Measurements from ENCODE around the gene RIMS3. TPM values are rescaled to one million over a fixed set of nuclear protein-coding genes. Genes with fewer than 3 reads are reported as not detected.

RIMS3 gene
- total RNA-seq, 1 experiment from 2014 or later: 0.11 TPM

DNA sequence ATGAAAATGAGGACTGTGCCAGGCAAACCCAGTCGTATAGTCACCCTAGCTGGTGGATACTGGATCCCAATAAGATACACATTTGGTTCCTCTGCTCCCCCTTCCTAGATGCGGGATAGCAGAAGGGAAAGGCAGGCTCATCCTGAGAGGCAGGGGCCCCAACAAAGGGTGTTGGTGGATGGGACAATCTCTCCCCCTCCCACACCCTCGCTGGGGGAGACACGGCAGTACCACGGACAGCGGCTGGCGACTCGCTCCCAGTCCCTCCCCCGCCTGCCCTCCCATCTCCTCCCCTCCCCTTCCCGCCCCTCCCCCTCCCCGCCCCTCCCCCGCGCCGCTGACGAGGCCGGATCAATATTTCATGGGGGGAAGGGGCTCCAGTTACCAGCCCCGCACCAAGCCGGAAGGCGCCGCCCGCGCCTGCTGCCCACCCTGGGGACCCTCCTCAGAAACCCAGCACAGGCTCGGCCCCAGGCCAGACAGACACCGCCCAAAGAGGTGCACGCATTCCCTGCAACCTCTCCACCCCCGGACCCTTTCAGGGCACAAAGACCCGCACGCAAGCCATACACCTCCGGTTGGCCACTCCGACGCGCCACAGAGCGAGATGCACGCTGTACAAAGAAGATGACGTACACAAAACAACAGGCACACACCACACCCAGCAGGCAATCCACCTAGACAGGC, 11.5 kb downstream of the RIMS3 start:
- no peak for DNase-seq (ENCODE audit: low read depth)

DNA sequence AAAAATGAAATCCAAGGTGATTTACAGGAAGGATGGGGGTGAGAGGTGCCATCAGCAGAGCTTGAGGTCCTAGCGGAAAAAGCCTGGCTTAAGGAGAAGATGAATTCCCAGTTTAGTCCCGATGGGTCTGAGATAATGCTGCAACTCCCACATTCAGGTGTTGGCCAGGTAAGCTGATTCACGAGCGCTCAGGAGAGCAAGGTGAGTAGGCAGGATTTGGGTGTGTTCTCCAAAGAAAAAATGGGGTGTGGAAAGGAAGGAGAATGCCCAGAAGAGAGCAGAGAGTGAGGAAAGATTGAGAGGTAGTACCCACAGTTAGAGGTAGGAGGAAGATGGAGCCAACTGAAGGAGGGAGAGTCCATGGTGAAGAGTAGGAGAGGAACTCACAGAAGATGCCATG, 12.5 kb downstream of the RIMS3 start:
- DNase-seq (ENCODE audit: low read depth): no peak

DNA sequence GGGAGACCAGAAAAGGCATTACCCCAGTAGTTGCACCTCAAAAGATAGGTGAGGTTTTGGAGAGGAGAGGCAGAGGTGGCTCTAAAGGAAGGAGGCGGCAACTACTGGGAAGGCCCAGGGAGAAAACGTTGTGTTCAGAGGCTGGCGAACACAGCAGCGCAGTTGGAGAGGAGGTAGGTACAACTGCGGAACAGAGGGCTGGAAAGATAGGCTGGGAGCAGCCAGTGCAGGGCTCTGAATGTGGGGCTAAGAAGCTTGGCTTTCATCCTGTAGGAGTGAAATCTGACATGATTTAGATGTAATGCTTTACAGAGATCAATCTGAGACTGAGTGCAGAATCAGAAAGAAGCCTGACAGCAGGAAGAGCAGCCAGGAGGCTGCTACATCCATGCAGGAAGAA, 13.0 kb downstream of the RIMS3 start:
- no peak for DNase-seq (ENCODE audit: low read depth)

DNA sequence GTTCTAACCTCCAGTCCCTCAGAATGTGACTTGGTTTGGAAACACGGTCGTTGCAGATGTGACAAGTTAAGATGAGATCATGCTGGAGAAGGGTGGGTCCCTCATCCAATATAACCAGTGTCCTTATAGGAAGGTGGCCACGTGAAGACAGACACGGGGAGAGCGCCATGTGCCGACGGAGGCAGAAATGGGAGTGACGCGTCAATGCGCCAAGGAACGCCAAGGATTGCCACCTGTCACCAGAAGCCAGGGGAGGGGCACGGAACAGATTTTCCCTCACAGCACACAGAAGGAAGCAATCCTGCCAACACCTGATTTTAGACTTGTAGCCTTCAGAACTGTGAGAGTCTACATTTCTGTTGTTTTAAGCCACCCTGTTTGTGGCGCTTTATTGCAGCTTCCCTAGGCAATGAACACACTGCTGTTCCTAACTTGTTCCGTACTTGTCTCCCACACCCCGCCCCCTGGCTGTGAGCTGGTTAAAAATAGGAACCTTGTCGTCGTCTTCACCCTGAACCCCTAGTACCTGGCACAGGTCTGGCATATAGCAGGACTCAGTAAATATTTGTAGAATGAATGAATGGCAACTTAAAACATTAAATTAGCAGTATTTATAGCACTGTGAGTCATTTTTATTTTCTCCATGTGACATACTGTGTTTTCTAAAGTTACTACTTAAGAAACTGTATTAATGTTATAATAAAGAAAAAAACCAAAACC, 14.2 kb downstream of the RIMS3 start:
- DNase-seq (ENCODE audit: low read depth): no peak

DNA sequence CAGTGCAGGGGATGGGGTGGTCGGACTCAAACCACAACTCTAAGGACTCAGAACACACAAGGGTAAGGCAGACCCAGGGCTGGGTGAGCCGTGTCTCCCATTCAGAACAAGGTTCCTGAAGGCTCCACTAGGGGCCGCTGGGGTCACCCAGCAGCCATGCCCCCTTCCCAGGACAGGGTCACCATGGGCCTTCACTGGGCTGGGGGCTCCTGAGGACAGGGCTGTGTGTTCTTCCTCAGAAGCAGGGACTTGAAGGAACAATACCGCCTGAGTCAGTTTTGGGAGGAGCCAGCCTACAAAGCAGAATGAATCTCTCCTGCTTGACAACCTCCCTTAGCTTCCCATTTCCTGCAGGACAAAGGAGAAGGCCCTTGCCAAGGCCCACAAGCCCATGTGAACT, 15.4 kb downstream of the RIMS3 start:
- DNase-seq (ENCODE audit: low read depth): no peak

DNA sequence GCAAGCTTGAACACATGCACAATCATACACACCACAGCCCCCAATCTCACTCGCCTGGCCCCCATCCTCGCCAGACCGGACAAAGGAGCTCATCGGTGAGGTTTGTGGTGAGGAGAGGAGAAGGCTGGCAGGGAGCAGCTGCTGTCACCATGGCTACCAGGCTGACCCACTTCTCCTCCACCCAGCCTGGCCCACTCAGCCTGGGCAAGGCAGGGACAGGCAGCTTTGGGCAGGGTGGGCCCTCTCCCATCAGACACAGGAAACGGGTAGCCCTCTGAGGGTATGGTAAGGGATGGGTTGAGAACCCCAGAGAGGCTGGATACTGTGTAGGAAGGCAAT, 15.9 kb downstream of the RIMS3 start:
- DNase-seq (ENCODE audit: low read depth): no peak

DNA sequence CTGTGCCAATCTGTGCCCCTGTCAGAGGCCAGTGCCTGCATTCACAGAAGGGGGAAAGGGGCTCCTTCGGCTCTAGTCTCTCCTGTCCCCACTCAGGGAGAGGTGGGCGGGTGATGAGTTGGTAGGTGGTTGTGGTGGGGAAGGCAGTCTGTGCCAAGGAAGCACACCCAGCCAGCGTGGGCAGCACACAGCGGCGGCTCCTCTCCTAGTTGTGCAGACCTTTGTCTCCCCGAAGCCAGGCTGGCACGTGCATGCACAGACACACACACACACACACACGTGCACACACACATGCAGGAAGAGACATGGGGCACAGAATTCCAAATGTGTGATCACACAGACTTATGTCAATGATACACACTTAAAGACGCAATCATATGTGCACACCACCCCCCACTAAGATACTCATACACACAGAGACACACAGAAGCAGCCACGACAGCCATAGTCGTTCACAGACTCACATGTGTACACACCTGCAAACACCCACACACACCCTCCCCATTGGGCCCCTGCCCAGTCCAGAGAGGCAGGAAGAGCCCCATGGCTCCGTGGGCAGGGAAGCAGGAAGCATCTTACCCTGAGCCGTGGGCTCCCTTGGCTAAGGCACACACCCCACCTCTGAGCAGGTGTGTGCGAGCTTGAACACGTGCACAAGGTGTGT, 16.4 kb downstream of the RIMS3 start:
- no peak for DNase-seq (ENCODE audit: low read depth)

DNA sequence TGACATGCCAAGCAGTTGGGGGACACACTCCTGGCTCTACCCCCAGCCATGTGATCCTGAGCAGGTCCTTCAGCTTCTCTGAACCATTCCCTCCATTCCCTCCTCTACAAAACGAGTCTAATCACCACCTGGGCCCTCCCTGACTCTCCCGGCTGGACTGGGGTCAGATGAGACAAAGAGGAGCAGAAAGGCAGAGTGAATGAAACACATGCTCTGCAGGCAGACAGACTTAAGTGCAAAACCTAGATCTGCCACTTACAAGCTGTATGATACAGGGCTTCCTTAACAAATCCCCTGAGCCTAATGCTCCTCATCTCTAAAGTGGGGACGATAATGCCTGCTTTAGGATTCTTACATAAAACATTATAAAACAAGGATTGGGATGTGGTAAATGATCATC, 17.3 kb downstream of the RIMS3 start:
- no peak for DNase-seq (ENCODE audit: low read depth)

DNA sequence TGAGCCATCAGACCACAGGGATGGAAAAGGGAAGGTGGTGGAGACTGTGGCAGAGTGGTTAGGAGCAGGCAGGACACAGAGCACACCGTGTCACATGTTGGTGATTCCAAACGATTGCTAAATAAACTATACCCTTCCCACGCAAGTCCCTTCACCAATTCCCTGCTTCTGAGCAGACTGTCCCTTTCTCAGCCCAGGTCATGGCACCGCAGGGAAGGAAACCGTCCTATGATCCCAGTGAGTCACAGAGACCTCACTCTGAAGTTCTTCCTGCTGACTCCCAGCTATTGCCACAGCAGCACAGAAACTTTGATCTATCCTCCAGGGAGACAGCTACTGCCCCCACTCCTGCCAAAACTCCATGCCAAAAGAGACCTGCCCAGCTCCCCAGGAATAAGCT, 19.2 kb downstream of the RIMS3 start:
- peak; percentile 45 for DNase-seq (ENCODE audit: low read depth)

DNA sequence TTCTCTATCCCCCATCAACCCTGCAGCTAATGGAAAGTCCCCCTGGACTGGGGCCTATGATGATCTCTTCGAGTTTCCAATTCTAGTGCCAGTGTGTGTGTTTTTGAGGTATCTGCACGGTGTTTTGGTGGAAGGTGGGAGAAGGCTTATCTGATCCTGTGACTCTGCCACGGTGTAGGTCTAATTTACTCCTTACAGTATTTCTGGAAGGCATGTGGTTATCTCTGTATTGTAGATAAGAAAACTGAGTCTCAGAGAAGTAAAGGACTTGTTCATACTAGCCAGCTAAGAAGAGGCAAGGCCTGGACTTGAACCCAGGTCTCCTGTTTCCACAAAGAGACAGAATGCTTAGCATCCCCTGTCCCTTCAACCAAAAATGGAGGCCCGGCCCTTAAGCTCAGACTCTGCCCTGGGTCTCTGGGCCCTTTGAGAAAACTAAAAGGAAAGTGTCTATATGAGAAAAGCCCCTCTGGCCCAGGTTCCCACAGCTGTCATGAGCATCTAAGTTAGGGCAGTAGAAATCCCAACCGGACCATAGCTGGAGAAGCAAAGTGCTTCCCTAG, 20.3 kb downstream of the RIMS3 start:
- DNase-seq (ENCODE audit: low read depth): no peak

DNA sequence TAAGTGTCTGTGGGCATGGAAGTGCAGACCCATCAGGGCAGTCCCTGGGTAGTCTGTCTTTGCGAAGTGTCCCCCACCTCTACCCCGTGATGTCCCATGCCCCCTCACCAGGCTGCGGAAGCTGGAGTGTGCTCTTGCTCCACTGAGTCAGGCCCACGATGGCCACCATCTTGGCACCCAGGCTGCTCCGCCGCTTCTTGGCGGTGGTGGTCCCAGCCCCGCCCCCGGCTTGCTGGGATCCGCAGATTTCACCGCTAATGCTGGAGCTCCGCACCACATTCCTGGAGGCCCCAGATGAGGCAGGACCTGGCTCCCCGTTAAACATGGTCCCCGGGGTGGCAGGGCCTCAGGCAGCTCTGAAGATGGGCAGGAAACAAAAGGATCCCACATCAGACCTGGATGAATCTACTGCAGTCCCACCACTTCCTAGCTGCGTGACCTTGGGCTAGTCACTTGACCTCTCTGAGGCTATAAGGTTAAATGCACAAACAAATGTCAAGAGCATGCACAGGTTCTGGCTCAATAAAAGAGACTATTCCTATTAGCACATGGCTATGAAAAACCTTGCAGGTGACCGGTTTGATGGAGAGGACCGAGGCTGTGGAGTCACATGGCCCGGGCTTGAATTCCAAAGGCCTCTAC, 23.8 kb downstream of the RIMS3 start:
- DNase-seq (ENCODE audit: low read depth): no peak

DNA sequence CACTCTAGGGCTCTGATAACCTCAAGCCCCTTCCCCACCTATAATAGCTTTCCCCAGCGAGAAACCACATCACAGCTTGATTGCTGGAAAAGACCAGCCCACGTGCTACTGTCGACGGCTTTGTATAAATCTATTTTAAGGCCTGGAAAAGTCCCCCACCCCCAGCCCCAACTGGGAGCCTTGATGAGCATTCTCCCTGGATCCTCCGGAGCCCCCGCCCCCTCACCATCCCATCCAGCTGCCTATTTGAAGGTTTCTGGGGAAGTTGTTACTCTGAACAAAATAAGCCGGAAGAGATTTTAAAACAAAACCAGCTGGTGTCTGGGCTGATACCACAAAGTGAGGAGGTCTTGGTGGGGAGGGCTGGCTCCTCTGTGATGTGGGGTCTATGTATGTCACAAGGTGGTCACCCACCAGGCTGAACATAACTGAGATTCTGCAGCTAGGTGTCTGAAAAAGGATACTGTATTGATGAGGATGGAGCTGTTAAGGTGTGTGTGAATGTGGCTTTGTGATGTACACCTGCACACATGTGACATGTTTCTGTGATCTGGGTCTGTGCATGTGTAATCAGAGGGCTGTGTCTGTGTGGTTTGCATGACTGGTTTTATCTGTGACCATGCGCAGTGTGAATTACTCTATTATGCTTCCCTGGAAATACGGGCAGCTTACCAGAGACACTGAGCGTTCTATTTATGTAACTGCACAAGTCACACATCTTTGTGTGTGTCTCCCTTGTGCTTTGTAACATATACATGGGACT, 25.0 kb downstream of the RIMS3 start:
- DNase-seq (ENCODE audit: low read depth): no peak

DNA sequence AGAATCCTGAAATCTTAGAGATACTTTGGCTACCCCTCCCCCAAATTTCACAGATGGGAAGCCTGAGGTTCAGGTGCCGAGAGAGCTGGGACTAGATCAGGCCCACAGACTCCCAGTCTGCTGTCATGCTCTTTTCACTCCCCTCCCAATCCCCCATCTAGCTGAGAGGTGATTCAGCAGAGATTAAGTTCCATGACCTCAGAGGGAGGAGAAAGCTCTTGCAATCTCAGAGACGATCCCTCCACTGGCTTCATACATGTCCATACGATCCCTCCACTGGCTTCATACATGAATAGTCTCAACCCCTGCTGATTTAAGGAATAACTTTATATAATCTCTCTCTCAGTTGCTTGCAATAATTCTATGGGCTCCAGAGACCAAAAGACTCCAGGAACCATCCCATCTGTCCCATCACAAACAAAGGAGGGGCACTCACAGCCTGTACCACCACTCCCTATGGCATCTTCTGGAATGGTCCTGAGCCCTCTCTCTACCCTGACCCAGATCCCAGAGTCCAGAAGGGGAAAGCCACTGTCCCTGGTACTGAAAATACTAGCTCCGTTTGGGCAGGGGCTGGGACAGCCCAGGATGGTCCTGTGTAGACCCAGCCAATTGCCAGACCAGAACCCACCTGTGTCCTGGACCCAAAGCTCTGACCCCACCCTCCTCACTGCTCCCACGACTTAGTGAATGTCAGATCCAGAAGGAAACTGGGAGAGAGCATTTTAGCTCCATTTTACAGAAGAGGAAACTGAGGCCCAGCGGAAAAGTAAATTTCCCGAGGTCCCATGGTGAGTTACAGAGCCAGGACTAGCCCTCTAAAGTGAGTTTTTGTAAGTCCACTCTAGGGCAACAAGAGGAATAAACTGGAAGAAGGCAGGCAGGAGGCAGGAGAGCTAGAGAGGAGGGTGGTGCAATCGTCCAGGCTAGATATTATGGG, 27.1 kb downstream of the RIMS3 start:
- peak; percentile 16 for DNase-seq (ENCODE audit: low read depth)

DNA sequence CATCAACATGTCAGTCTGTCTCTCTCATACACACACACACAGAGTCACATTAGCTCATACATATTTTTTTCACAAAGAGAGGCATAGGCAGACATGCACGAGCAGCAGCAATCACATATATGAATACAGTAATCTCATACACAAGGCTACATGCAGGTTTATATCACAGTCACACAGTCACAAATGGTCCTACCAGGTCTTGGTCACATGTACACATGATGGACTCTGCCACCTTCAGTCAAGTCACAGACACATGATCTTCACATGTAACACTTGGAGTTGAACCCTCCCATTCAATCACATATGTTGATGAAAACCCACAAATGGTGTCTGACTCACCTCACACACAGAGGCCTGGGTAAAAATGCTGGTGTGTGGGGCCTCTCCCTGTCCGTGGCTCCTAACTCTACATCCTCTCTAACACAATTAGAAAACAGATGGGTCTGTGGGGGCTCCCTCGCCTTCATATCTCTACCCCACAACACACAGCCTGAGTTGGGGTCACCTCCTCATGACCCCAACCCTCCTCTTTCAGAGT, 27.9 kb downstream of the RIMS3 start:
- DNase-seq (ENCODE audit: low read depth): no peak

DNA sequence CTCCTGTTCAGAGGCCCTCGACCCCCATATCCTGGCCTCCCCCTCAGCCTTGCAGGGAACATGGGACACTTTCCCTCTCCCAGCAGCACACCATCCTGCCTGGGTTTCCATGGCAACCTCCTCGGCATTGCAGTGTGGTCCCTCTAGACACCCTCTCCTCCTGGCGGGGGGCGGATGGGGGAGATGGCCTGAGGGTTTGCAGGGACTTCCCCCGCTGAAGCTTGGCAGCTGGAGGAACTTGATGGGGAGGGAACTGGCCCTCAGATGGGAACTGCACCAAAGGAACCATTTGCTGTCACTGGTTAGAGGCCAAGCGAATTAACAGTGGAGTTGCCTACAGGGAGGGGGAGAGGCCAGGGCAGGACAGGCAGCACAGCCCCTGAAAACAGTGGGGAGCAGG, 28.7 kb downstream of the RIMS3 start:
- no peak for DNase-seq (ENCODE audit: low read depth)

DNA sequence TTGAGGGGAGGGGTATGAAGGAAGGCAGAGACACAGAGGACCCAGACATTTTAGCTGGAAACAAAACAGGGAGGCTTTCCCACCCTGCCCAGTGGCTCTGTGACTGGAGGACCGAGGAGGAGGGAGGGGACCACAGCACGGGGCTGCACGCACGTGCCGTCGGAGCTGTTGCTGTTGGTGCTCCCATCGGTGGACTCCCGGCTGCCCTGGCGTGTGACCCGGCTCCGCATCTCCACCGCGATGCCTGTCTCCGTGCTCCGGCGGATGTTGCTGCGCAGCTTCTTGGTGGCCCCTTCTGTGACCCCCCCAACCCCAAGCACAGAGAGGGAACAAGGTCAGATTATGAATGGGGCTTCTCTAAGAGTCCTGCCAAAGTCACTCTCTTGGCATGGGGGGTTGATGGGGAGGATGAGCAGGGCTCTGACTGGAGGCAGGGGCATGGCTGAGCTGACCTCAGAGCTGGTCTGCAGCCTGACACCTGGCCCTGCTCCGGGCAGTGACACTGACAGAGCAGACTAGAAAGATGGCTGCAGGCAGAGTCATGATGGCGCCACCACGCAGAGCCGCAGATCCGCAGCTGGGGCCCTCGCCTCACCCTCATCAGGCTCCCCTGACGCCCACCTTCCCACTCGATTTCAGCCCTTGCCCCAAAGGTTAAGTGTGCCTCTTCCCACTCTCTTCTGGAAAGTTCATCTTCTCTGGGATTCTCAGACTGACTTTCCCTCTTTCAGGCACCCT, 29.6 kb downstream of the RIMS3 start:
- no peak for DNase-seq (ENCODE audit: low read depth)

DNA sequence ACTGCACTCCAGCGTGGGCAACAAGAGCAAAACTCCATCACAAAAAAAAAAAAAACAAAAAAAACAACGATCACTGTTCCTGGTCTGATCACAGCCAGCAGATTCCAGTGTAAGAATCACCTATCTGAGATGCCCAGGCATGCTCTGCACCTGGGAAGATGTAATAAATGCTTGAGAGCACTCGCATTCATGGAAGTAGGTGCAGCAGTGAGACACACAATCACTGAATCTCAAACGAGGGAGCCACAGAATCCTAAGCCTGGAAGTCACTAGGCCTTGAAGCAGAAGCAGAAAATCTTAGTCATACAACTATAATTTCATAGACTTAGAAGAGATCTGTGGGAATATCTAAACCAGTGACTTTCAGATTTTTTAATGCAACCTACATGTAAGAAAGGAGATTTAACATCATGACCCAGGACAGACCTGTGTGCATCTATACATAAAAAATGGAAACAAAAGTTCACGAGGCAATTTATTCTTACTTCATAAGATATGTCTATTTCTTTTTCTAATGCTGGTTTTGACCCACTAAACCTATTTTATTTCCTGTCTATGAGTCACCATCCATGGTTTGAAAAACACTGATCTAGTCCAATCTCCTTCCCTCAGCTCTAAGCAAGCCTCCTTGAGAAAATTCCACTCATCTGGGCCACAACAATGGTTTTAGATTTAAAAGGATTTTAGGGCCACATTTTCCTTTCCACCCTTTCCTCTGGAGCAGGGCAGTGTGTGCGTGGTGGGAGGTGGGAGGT, 30.4 kb downstream of the RIMS3 start:
- DNase-seq (ENCODE audit: low read depth): peak; percentile 25

DNA sequence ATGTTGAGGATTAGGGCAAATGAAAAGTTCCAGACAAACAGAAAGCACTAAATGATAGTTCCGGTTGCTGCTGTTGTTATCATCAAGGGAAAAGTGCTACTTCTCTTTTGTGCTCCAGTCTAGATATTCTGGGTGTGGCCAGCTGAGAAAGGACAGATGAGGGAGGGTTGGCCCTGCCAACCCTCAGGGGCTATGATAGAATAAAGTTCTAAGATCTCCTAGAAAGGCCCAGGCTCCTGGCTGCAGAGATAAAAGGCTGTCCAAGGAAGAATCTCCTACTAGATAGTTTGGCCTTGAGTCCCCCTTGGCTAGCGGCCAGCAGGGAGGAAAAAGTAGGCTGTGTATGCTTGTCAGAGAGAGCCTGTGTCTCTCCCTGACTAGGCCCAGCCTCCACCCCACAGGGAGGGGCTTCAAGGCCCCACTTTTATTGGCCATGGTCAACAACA, 31.5 kb downstream of the RIMS3 start:
- no peak for DNase-seq (ENCODE audit: low read depth)

Data from LHCN-M2 (cell line).